Parietal lobe (tissue), 2 donors: Measurements from ENCODE around the gene RPS3A. TPM values are rescaled to one million over a fixed set of nuclear protein-coding genes. Genes with fewer than 3 reads are reported as not detected.
A peak's percentile ranks its signal among the peaks of the same experiment; 100 is the strongest.

ENCODE experiments used
- small RNA-seq: library from RNA; depleted of rRNA; stranded (forward); fragments of <200 nt; gene quantifications from one replicate; pipeline ENCODE3, GENCODE V24; 2014; ENCODE audit warnings: low replicate concordance
- total RNA-seq: library from RNA; depleted of rRNA; stranded (reverse); fragments of >200 nt; gene quantifications from one replicate; pipeline ENCODE4 v1.2.3, GENCODE V29; 2014

Gene RPS3A
- total RNA-seq = 2,102 TPM

DNA sequence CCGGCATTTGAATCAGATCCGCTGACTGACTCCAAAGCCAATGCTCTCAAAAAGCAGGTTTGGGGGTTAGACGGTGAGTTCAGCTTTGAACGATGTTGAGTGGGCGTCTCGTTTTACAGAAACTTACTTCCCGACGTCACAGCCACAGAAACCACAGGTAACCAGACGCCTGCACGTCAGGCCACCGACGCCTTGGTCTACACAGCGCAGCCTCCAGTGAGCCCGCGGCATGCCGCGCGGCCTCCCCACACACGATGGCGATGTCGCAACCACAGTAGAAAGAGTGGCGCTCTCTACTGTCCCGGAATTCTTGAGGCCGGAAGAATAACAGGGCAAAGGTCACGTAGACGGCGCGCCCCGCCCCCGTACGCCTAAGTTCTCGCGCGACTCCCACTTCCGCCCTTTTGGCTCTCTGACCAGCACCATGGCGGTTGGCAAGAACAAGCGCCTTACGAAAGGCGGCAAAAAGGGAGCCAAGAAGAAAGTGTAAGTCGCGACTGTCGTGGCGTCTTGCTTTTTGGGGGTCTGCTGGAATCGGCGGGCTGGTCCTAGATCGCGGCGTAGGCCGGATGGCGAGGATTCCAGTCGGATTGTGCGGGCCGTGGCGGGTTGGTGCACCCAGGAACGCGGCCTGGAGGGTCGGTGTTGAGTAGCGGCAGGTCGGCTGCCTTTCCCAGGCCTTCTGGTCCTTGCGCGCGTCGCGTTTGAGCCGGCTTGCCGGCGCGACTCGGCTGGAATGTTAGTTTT, at the start of gene RPS3A:
Gene RPS3A, plus strand, starts transcription at position 400 of the 747 bp plus-strand sequence. Its CDS starts 25 bp downstream, at position 425.

Small RNA genes lying within 50 kb of the gene (small RNA-seq; reads per million reads assigned to genes)
- gene SNORD73A = not detected
- gene SNORD73B = 1.9 reads per million, percentile 80 among the genes with 10 or more reads in this experiment

Other genes with a start within 250 kb of the RPS3A start
- gene LRBA, start 84.3 kb upstream of the RPS3A start, total RNA-seq = 40.4 TPM
- not detected for gene PRSS48, start 177.5 kb downstream of the RPS3A start, total RNA-seq
- 13.1 TPM for gene SH3D19, start 226.0 kb downstream of the RPS3A start, total RNA-seq